ENCODE data around the gene STIP1. TPM values are rescaled to one million over a fixed set of nuclear protein-coding genes. Genes with fewer than 3 reads are reported as not detected.

Gene STIP1
- total RNA-seq, 1 donor from 2014 or later, result 77.7 TPM

DNA sequence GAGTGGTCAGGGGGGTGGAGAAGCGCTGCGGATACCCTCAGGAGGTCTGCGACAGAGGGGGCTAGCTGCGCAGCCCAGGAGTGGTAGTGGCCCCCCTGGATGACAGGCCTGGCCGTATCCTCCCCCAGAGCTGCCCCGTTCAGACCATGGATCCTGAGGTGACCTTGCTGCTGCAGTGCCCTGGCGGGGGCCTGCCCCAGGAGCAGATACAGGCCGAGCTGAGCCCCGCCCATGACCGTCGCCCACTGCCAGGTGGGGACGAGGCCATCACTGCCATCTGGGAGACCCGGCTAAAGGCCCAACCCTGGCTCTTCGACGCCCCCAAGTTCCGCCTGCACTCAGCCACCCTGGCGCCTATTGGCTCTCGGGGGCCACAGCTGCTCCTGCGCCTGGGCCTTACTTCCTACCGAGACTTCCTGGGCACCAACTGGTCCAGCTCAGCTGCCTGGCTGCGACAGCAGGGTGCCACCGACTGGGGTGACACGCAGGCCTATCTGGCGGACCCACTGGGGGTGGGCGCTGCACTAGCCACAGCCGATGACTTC lies 40.6 kb downstream of the STIP1 start:
- H3K4me3 ChIP-seq, result peak overlapping the region; percentile 61 to 77
- peaks cover 7 to 35% of the 10 kb centered on the region in 2 donors for H3K4me1 ChIP-seq
- H3K27ac ChIP-seq, result peak overlapping the region; percentile 88 to 89
- intact Hi-C loops (cut with DNase I), result loop anchor here (2.0 to 5.0 kb wide), 2 partner anchors 40 to 76 kb away; partner anchors contain the start of genes CATSPERZ and STIP1
- peak; percentile 44 to 80 for DNase-seq (ENCODE audit: low spot score in 2 of 2)
- H3K36me3 ChIP-seq, result no peaks in the 10 kb centered on the region
- H3K9me3 ChIP-seq, result no peaks in the 10 kb centered on the region
- H3K27me3 ChIP-seq, result no peaks in the 10 kb centered on the region
- TF ChIP-seq, protein P1, sequence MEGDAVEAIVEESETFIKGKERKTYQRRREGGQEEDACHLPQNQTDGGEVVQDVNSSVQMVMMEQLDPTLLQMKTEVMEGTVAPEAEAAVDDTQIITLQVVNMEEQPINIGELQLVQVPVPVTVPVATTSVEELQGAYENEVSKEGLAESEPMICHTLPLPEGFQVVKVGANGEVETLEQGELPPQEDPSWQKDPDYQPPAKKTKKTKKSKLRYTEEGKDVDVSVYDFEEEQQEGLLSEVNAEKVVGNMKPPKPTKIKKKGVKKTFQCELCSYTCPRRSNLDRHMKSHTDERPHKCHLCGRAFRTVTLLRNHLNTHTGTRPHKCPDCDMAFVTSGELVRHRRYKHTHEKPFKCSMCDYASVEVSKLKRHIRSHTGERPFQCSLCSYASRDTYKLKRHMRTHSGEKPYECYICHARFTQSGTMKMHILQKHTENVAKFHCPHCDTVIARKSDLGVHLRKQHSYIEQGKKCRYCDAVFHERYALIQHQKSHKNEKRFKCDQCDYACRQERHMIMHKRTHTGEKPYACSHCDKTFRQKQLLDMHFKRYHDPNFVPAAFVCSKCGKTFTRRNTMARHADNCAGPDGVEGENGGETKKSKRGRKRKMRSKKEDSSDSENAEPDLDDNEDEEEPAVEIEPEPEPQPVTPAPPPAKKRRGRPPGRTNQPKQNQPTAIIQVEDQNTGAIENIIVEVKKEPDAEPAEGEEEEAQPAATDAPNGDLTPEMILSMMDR (IDR thresholded peaks at IDR 0.05), result no peak

DNA sequence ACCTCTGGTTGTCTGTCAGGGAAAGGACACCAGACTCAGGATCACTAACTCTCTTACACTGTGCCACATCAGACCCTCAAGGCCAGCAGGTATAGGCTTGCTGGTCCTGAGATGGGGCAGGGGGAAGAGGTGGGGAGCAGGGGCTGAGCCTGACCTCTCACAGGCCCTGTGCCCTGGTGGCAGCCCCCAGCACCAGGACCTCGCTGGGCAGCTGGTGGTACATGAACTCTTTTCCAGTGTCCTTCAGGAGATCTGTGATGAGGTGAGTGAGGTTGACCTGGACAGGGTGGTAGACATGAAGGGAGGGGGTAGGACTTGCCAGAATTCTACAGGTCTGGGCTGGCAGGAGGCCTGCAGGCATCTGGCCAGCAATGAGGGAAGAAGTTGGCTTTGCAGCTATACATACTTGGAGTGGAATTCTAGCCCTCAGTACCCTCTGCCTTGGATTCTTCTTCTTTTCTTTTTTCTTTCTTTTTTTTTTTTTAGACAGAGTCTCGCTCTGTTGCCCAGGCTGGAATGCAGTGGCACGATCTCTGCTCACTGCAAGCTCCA lies 41.5 kb downstream of the STIP1 start:
- intact Hi-C loops (cut with DNase I), result loop anchor here (2.0 to 5.0 kb wide), 2 partner anchors 41 to 75 kb away; partner anchors contain the start of genes CATSPERZ and STIP1
- no peaks in the 10 kb centered on the region for H3K9me3 ChIP-seq
- peak overlapping the region; percentile 61 to 77 for H3K4me3 ChIP-seq
- peaks cover 7 to 36% of the 10 kb centered on the region in 2 donors for H3K4me1 ChIP-seq
- H3K36me3 ChIP-seq, result no peaks in the 10 kb centered on the region
- H3K27me3 ChIP-seq, result no peaks in the 10 kb centered on the region
- peak overlapping the region; percentile 88 to 89 for H3K27ac ChIP-seq
- TF ChIP-seq, protein P1 (IDR thresholded peaks at IDR 0.05), result no peak
- DNase-seq (ENCODE audit: low spot score in 2 of 2), result peak in 1 of 2 donors; percentile 62

DNA sequence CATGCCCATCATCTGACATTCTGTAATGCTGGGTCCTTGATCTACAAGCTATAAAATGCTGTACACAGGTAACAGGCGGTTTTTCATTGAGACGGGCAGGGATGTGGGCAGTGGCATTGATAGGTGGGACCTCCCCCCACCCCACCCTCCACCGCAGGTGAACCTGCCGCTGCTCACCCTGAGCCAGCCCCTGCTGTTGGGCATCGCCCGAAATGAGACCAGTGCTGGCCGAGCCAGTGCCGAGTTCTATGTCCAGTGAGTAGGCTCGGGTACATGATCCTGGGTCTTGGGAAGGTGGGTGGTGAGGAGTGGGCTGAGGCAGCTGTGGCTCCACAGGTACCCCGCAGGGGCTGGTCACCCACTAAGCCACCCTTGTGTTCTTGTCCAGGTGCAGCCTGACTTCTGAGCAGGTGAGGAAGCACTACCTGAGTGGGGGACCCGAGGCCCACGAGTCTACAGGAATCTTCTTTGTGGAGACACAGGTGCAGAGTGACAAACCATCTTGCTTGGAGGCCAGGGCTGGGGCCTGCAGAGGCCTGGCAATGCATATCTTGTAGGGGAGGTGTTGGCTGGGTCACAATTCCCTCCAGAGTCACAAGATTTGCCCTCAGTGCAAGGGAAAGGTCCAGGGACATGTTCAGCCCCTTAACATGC lies 43.2 kb downstream of the STIP1 start:
- intact Hi-C loops (cut with DNase I), result loop anchor here (5.0 kb wide), 1 partner anchor 73 kb away; the partner anchor contains the start of gene CATSPERZ
- TF ChIP-seq, protein P1 (IDR thresholded peaks at IDR 0.05), result no peak
- Histone ChIP-seq H3K27me3 (no peaks in the 10 kb centered on the region), H3K36me3 (no peaks in the 10 kb centered on the region), H3K4me1 (peaks cover 7 to 43% of the 10 kb centered on the region in 2 donors), H3K9me3 (no peaks in the 10 kb centered on the region), H3K4me3 (peak overlapping the region; percentile 62 to 72), H3K27ac (peak overlapping the region; percentile 90 to 91)
- peak in 1 of 2 donors; percentile 64 for DNase-seq (ENCODE audit: low spot score in 2 of 2)

DNA sequence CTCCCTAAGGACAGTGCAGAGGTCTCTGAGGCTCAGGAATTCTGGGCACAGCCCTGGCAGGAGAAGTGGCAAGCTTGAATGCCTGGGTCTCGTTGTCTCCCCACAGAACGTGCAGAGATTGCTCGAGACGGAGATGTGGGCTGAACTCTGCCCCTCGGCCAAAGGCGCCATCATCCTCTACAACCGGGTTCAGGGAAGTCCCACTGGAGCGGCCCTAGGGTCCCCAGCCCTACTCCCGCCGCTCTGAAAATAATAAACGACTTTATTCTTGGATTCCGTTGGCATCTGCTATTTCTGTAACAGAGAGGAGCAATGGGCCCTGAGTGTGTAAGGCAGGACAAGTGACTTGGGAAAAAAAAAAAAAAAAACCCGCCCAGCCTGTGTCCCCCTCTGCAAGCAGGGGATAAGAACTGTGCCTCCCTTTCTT lies 43.8 kb downstream of the STIP1 start:
- peak in 1 of 2 donors; percentile 63 for DNase-seq (ENCODE audit: low spot score in 2 of 2)
- intact Hi-C loops (cut with DNase I), result loop anchor here (1.0 to 5.0 kb wide), 2 partner anchors 44 to 73 kb away; partner anchors contain the start of gene CATSPERZ
- Histone ChIP-seq H3K4me3 (peak overlapping the region; percentile 62 to 72), H3K27me3 (no peaks in the 10 kb centered on the region), H3K9me3 (no peaks in the 10 kb centered on the region), H3K4me1 (peaks cover 7 to 42% of the 10 kb centered on the region in 2 donors), H3K36me3 (no peaks in the 10 kb centered on the region), H3K27ac (peak overlapping the region; percentile 90 to 91)
- TF ChIP-seq, protein P1 (IDR thresholded peaks at IDR 0.05), result no peak

DNA sequence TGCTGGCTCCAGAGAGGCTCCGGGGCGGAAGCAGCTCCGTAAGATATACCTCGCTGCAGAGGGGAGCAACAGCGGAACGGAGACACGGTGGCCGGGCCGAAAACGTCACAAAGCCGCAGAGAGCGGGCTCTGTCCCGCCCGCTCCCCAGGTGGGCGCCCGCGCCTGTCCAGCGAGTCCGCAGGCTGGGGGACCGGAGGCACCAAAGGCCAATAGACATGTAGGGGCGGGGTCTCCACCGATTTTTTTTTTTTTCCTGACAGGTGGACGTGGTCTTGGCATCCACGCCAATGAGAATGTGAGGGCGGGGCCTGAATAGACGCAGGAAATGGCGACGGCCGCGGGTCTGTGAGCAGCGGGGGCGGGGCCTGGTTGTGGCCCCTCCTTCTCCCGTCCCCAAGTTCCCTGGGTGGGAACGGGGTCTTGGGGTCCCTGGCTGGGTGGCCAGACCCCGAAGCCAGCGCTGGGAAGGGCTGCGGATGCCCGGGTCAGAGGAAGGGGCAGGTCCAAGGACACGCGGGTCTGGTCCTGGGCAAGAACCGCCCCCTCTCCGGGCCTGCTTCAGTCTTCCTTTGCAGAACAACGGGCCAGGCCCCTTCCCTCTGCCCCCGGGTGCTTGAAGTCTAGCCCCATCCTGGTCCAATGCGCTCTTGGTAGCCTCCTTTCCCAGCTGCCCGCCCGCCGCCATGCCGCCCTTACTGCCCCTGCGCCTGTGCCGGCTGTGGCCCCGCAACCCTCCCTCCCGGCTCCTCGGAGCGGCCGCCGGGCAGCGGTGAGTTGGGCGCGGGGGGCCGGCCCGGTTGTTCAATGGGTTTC lies 44.4 kb downstream of the STIP1 start, which contains the start of gene DNAJC4:
Gene DNAJC4 (plus strand): TSS at position 378 of the 814 bp plus-strand sequence. CDS start 307 bp downstream, at position 685.
- H3K27ac ChIP-seq, result peak within 1 kb of the TSS; percentile 90 to 91
- peak within 1 kb of the TSS; percentile 62 to 72 for H3K4me3 ChIP-seq
- no peaks in the 10 kb centered on the region for H3K36me3 ChIP-seq
- no peaks in the 10 kb centered on the region for H3K9me3 ChIP-seq
- no peaks in the 10 kb centered on the region for H3K27me3 ChIP-seq
- DNase-seq (ENCODE audit: low spot score in 2 of 2), result peak; percentile 78 to 95
- intact Hi-C loops (cut with DNase I), result loop anchor here (1.0 kb wide), 1 partner anchor 45 kb away; no protein-coding TSS in a partner anchor
- H3K4me1 ChIP-seq, result peaks cover 8 to 42% of the 10 kb centered on the region in 2 donors
- TF ChIP-seq, protein P1 (IDR thresholded peaks at IDR 0.05), result no peak

All from ascending aorta (tissue), 2 donors.